GM04504 (cell line): Measurements from ENCODE around the gene DGKQ.
"Not testable (repeated sequence)": the region's sequence is repeated elsewhere in the genome, so short reads cannot be mapped to it uniquely, and the experiment has no call there.

Experiments used
- DNase-seq: peaks from one replicate; pipeline ENCODE4 v3.0.0-alpha.2; 2012; ENCODE audit warnings: low read depth

DGKQ gene

DNA sequence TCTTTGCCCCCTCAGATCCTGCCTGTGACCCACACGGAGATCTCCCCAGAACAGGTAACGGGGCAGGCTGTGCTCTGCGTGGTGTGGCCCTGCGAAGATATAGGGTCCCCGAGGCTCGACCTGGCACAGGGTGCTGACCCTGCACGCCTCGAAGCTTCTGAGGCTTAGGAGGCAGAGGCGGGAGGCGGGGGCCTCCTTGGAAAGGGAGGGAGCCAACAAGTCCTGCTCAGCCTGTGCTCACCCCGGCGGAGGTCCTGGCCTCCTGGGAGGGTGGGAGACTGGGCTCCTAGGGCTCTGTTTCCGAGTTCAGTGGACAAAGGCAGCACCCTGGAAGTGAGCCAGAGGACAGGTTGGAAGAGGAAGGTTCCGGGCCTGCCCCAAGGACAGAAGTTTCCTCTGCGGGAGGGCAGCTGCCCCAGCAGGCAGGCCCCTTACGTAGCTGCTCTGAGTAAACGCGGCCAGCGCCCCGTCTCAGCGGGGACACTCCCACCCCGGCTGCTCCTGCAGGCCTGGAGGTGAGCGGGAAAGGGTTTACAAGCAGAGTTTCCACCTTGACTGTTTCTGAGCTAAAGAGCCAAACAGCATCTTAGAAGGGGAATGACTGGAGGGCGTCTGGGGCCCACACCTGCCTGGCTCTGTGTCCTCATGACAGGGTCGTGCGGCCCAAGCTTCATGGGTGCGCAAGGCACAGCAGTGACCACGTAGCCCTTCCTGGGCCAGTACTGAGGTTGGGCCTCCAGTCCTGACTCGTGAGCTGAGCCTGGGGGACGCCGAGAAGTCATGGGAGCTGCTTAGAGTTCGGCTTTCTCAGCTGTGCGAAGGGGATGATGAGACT is 25.1 kb downstream of the DGKQ start:
- no peak for DNase-seq

DNA sequence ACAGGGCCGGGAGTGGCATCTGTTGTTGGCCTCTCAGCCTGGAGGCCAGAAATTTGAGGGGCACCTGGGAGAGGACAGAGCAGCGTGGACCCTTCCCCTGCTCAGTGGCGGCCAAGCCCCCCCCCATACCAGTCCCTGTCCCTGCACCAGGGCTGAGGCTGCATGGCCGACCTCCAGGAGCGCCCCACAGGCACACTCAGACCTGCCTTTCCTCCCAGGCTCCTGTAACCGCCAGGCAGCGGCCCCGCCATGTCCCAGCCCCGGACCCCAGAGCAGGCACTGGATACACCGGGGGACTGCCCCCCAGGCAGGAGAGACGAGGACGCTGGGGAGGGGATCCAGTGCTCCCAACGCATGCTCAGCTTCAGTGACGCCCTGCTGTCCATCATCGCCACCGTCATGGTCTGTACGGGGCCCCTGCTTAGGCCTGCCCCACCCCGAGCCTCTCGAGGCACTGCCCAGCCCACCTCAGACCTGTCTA is 25.8 kb downstream of the DGKQ start:
- DNase-seq: no peak

DNA sequence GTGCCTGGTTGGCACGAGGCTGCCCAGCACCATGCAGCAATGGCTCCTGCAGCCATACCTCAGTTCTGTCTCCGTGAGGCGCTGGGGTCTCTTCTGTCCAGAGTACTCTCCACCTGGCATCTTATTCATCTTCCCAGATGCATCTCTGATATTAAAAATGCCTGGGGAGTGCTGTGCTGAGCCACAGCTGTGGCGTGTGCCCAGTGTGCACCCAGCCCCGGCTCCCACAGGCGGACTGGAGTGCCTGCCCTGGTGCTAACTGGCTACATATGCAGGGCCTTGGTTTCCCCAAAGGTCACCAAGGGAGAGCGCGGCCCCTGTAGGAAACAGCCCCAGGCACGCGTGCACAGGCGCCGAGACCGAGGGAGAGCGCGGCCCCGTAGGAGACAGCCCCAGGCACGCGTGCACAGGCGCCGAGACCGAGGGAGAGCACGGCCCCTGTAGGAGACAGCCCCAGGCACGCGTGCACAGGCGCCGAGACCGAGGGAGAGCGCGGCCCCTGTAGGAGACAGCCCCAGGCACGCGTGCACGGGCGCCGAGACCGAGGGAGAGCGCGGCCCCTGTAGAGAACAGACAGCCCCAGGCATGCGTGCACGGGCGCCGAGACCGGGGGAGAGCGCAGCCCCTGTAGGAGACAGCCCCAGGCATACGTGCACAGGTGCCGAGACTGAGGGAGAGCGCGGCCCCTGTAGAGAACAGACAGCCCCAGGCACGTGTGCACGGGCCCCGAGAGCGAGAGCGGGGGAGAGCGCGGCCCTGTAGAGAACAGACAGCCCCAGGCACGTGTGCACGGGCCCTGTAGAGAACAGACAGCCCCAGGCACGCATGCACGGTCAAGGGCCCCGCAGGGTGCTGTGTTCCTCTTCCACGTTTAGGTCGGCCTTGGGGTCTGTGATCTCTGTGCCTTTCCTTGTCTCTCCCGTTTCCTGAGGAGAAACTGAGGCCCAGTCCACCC is 26.6 kb downstream of the DGKQ start:
- no peak for DNase-seq

DNA sequence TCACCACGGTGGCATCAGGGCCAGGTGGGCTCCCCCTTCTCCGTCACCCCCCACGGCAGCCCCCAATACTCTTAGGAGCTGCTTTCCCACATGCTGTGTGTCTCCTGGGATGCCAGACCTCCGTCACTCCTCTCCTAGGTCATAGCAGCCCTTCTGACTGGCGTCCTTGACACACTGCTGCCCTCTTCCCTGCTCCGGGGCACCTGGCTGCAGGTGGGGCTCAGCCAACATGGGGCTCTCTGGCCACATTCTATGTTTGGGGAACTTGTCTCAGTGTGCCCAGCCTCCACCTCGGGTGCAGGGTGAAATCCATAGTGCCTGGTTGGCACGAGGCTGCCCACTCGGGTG is 27.3 kb downstream of the DGKQ start:
- no peak for DNase-seq

DNA sequence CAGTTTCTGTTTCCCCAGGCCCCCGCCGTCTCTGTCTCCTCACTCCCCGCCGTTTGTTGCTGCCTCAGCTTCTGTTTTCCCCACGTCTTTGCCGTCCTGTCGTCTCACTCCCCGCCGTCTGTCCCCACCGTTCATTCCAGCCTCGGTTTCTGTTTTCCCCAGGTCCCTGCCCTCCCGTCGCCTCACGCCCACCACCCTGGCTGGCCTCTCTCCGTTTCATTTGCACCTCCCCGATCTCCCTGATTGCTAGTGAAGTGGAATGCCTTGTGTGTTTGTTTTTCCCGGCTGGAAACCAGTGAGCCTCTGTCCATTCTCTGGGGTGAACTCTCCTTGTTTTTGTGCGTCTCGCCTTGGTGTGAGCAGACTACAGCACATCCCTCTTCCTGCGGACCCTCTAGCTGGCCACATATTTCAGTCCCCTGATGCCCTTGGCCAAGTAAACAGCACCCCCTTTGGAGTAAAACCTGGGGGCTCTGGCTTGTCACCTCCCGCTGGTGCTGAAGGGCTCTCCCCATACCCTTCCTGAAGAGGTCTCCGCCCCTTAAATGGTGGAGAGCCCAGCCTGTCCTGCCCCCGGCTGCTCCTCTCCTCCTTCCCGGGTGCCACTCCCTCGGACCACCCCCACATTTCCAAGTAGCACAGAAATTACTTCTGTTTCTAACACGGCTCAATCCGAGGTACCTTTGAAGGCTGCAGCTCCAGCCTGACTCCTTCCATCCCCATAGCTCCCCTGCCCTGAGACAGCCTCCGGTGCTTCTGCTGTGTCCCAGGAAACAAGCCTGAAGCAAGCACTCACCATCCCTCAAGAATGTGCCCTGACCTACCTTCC is 27.9 kb downstream of the DGKQ start:
- DNase-seq: no peak

DNA sequence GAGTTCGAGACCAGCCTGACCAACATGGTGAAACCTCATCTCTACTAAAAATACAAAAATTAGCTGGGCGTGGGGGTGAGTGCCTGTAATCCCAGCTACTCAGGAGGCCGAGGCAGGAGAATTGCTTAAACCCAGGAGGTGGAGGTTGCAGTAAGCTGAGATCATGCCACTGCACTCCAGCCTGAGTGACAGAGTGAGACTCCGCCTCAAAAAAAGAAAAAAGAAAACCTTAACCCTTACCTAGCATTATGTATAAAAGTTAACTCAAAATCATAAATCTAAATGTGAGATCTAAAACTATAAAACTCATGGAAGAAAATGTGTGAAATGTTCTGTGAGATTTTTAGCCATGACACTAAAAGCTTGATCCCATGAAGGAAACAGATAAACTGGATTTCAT is 33.9 kb downstream of the DGKQ start:
- DNase-seq: not testable (repeated sequence)

DNA sequence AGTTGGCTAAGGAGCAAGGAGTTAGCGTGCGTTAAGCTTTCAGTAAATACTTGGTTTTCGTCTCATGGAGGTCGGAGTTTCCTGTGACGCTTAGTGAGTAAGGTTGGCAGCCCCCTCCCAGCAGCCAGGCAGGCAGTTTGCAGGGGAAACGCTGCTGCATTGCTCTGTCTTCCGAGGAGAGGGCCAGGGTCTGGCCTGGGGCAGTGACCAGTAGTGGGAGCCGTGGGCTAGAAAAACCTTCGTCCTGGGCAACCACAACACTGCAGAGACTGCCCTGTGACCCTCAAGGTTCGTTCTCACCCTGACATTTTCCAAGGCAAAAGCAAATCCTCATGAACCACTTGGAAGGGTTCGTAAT is 40.7 kb downstream of the DGKQ start:
- DNase-seq: no peak

DNA sequence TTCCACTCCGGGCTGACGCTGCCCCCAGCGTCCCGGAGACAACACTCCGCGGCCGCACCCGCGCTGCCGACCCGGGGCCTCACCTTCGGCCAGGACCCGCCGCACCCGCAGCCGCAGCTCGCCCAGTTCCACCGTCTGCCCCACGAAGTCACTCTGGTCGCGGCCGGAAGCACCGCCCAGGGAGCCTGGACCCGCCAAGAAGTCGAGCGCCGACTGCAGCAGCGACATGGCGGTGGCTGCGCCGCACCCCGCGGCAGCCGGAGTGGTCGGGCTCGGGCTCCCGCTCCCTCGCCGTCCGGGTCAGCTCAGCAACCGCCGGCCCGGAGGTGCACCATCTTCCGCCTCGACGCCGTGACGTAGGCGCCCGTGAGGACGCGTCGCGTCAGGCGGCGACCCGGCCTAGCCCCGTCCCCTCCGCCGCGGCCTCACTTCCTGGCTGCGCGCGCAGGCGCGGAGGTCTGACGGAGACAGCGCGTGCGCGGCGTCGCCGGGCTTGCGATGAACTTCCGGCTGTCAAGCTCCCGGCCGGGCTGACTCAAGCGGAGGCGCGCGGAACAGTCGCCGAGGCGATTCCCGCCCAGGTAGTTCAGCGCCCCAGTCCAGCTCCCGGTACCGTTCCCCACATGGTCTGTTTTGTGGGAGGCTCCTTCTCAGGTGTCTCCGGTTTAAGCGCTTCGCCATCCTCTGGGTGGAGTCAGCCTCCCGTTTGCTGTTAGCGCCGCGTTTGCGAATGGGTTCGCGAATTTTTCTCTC is 41.2 kb downstream of the DGKQ start, which contains the start of the genes GAK and TMEM175:
GAK (minus strand) TSS at position 357 of the 753 bp plus-strand sequence; CDS start at position 228, 129 bp downstream.
TMEM175 (plus strand) TSS at position 501 of the 753 bp plus-strand sequence. CDS start 15,280 bp downstream, outside the sequence.
- peak; percentile 91 for DNase-seq

DNA sequence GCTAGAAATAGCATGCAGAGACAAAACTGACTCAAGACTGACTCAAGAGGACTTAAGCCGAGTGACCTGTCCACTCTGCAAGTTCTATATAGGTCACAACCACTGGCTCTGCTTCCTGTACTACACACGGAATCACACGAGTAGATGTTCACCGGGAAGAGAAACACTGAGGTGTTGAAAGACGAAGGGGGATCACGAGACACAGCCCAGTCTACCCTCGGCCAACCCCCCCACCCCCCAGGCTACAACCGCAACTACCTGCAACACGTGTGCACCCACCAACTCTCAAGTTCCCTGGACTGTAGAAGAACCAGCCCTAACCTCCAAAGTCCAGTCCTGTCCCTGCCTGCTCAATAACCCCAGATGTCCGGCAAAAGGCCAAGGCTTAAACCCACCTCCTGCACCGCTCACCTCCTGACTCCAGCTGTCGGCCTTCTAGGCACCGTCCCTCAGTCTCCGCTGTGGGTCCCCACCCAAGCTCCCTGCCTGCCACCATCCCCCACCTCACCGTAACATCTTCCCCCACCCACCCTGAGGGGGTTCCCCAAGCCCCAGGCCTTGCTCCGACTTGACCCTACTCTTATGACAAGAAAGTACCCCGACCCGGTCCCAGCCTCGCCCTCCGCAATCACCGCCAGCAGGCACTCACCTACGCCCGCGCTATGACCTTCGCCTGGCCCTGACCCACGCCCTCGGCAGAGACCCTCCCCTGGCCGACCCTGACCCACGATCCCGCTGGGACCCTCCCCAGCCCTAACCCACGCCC is 42.0 kb downstream of the DGKQ start:
- DNase-seq: peak; percentile 26

DNA sequence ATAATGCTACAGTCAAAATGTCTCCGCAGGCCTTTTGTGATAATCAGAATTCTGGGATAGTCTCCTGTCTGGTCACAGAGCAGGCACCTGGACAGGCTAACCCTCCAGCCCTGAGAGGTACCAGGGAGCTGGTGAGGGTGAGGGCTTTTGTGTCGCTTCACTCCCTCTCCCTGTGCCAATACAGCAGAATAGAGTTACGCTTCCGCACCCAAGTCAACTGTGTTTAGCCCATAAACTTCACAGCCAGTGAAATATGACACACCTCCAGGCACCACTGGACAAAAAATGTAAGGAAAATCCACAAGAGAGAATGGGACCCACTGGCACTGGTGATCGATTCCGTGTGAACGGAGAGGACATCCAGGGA is 42.6 kb downstream of the DGKQ start:
- DNase-seq: no peak

DNA sequence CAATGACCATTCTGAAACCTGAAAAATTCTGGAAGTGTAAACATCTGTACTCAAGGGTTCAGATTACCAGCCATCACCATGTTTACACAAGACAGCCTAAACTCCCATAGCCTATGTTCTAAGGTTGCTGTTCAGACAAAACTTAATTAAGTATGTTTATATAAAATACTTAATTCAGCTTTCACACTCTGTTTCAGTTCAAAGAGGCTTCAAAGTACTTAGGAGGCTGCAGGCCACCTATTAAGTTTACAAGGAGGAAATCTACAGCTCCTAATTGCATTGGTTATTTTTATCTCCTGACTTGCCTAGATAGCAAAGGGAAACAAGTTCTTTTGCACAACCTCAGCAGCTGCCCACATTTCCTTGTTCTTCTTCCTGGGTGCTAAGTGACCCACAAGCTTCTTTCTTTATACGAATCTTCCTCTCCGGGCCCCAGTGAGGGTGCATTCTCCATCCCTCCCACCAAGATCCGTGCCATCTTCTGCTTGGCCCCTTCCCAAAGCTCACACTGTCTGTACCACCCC is 43.3 kb downstream of the DGKQ start:
- no peak for DNase-seq

DNA sequence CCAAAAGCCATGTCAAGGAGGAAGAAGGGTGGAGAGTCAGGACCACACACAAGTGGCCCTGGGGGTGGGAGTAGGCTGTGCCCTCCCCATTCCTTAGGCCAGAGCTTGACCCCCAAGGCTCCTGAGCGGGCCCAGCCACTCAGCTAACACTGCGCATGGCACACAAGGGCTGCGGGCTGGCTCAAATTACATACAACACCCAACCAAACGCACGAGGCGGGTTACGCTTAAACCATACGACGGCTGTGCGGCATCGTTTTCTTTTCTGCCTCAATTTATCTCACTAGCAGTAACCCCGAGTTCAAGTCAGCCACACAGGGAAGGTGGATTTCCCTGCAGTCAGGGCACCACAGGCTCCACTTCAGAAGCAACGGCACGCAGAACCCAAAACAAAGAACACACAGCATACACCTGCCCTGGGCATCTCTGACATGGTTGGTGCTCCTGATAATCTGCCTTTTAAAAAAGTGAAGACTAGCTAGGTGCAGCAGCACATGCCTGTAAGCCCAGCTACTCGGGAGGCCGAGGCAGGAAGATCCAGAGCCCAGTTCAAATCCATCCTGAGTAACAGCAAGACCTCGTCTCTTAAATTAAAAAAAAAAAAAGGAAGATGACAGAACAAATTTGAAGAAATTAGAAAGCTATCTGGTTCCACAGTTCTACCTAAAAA is 44.1 kb downstream of the DGKQ start:
- no peak for DNase-seq

DNA sequence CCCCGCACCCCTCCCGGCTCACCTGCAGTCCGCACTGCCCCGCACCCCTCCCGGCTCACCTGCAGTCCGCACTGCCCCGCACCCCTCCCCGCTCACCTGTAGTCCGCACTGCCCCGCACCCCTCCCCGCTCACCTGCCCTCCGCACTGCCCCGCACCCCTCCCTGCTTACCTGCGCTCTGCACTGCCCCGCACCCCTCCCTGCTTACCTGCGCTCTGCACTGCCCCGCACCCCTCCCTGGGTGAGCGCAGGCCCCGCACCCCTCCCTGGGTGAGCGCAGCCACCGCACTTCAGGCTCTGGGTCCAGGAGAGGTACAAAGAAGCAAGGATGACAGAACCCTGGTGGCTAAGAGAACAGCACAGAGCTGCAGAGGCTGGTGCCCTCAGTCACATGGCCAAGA is 45.8 kb downstream of the DGKQ start:
- not testable (repeated sequence) for DNase-seq

DNA sequence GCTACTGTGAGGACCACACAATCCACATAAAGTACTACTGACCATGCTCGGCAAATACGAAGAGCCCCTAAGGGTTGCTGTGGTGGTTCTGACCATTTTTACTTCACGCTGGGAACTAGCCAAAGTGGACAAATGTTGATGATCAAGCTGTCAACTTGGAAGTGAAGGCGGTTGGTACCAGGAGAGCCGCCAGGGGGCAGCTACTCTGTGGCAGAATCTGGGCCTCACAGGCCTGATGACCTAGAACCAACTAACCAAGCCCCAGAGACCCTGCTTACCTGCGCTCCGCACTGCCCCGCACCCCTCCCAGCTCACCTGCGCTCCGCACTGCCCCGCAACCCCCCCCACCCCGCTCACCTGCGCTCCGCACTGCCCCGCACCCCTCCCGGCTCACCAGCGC is 46.8 kb downstream of the DGKQ start:
- no peak for DNase-seq

DNA sequence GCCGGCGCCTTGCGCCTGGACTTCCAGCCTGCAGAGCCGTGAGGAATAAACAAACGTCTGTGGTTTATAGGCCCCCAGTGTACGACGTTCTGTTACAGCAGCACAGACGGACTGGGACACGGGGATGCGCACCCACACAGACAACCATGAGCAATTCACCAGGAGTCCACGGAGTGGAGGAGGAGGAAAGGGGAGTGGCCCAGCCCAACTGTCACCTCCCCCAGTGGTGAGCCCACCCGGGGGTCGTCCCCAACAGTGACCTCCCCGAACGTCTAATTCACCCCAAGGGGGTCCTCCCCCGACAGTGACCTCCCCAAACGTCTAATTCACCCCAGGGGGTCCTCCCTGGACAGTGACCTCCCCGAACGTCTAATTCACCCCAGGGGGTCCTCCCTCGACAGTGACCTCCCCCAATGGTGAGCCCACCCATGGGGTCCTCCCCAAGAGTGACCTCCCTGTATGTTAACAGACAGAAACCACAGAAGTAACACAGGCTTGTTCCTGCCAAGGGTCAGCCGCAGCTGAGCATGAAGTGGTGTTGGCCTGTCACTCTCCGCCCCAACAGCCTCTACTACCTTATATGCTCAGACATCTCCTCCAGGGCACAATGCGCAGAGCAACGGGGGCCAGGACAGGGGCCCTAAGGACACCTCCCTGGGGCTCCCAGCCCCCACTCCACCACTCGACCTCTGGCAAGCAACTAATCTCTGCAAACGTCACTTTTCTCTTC is 47.4 kb downstream of the DGKQ start:
- DNase-seq: no peak

DNA sequence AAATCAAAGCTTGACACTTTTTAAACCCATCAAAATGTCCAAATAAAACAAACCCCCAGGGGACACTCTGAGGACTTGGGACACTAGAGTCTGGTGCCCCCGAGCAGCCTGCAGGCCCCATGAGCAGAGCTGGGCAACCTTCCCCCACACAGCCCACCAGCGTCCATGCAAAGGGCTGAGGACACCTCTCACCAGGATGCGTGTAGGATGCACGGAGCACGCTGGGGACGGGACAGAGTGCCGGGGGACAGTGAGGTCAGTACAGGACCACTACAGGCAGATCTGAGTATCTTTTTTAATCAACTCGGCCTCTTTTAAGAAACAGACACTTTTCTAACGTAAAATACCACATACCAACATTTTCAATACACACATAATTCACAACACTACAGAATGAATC is 48.2 kb downstream of the DGKQ start:
- DNase-seq: no peak

DNA sequence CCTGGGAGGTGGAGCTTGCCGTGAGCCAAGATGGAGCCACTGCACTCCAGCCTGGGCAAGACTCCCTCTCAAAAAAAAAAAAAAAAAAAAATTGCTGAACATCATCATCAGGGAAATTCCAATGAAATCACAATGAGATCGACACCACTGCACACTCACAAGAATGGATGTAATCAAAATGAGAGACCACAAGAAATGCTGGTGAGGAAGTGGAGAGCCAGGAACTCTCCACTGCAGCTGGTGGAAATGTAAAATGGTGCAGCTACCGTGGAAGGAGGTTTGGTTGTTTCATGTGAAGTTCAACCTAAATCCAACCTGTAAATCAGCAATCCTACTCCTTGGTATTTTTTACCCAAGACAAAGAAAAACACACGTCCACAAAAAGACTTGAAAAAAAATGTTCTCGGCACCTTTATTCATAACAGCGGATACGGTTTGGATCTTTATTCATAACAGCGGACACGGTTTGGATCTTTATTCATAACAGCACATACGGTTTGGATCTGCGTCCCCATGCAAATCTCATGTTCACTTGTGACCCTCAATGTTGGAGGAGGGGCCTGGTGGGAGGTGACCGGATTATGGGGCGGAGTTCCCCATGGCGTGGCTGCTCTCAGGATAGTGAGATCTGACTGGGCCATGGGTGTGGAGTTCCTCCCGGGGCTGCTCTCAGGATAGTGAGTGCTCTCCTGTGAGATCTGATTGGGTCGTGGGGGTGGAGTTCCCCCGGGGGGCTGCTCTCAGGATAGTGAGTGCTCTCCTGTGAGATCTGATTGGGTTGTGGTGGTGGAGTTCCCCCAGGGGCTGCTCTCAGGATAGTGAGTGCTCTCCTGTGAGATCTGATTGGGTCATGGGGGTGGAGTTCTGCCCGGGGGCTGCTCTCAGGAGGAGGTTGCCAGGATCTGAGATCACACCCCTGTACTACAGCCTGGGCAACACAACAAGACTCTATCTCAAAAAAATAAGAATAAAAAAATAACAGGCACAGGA is 49.0 kb downstream of the DGKQ start:
- DNase-seq: no peak
